GM19035 (cell line): ENCODE data around the gene RFTN1.

Experiments used
- ATAC-seq: cut with Tn5 transposase; IDR thresholded peaks from one replicate; pipeline ENCODE4 v1.9.1; 2021; ENCODE audit not compliant: unreplicated experiment

The RFTN1 gene

GRCh38 chr3:16289144-16289889 lies 224.2 kb downstream of the RFTN1 start:
- ATAC-seq = no peak

- ATAC-seq = no peak
Observed at GRCh38 chr3:16288664-16289063, 224.8 kb downstream of the RFTN1 start.

- no peak for ATAC-seq
Observed at GRCh38 chr3:16286751-16287543, 226.6 kb downstream of the RFTN1 start.

GRCh38 chr3:16286161-16286560 lies 227.3 kb downstream of the RFTN1 start:
- ATAC-seq = peak; percentile 62

- no peak for ATAC-seq
Observed at GRCh38 chr3:16284633-16285032, 228.9 kb downstream of the RFTN1 start.

- no peak for ATAC-seq
Observed at GRCh38 chr3:16280671-16281070, 232.8 kb downstream of the RFTN1 start.

- ATAC-seq = no peak
Observed at GRCh38 chr3:16279010-16279801, 234.3 kb downstream of the RFTN1 start.

- no peak for ATAC-seq
Observed at GRCh38 chr3:16277471-16277870, 236.0 kb downstream of the RFTN1 start.

GRCh38 chr3:16273867-16274266 lies 239.6 kb downstream of the RFTN1 start:
- ATAC-seq = no peak

GRCh38 chr3:16272588-16272987 lies 240.9 kb downstream of the RFTN1 start:
- no peak for ATAC-seq

- ATAC-seq = no peak
Observed at GRCh38 chr3:16270855-16271254, 242.6 kb downstream of the RFTN1 start.

- no peak for ATAC-seq
Observed at GRCh38 chr3:16266714-16267113, 246.8 kb downstream of the RFTN1 start.
